GM21381 (cell line): ENCODE measurements around the gene TGFB2.

ENCODE experiments used
- ATAC-seq: cut with Tn5 transposase; IDR thresholded peaks from one replicate; pipeline ENCODE4 v1.9.1; 2021; ENCODE audit warnings: mild to moderate bottlenecking, moderate library complexity; ENCODE audit not compliant: unreplicated experiment

The TGFB2 gene

GRCh38 chr1:218481116-218481775 is 136.1 kb downstream of the TGFB2 start:
- ATAC-seq: no peak

GRCh38 chr1:218482683-218483082 is 137.5 kb downstream of the TGFB2 start:
- ATAC-seq: no peak

- no peak for ATAC-seq
Observed at GRCh38 chr1:218485241-218485928, 140.2 kb downstream of the TGFB2 start.

GRCh38 chr1:218488531-218488930 is 143.4 kb downstream of the TGFB2 start:
- no peak for ATAC-seq

GRCh38 chr1:218488986-218489385 is 143.8 kb downstream of the TGFB2 start:
- ATAC-seq: no peak

- ATAC-seq: no peak
Observed at GRCh38 chr1:218490406-218490922, 145.3 kb downstream of the TGFB2 start.

GRCh38 chr1:218492874-218493273 is 147.7 kb downstream of the TGFB2 start:
- ATAC-seq: no peak

- no peak for ATAC-seq
Observed at GRCh38 chr1:218493986-218494385, 148.8 kb downstream of the TGFB2 start.
